ENCODE data around the gene PRICKLE1. TPM values are rescaled to one million over a fixed set of nuclear protein-coding genes. Genes with fewer than 3 reads are reported as not detected.
A peak's percentile ranks its signal among the peaks of the same experiment; 100 is the strongest.

The PRICKLE1 gene
- total RNA-seq, 1 donor from 2014 or later, result 53.5 TPM

DNA sequence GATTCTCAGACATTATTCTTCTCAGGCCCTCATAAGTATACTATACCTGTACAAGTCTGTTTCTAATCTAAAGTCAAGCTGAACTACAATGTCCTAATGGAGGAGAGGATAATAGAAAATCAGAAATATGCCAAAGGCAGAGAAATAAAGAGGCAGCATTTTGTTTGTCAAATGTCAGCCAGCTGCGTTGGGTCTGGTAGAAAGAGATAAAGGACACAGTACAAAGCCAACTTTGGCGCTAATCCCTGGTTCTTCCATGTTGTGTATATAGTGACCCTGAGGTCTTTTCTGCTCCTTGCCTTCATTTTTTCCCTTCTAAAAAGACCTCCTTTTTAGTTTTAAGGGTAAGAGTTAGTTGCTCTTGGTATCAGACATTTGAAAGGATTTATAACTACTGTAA lies 103.1 kb downstream of the PRICKLE1 start:
- TF ChIP-seq, protein P1, sequence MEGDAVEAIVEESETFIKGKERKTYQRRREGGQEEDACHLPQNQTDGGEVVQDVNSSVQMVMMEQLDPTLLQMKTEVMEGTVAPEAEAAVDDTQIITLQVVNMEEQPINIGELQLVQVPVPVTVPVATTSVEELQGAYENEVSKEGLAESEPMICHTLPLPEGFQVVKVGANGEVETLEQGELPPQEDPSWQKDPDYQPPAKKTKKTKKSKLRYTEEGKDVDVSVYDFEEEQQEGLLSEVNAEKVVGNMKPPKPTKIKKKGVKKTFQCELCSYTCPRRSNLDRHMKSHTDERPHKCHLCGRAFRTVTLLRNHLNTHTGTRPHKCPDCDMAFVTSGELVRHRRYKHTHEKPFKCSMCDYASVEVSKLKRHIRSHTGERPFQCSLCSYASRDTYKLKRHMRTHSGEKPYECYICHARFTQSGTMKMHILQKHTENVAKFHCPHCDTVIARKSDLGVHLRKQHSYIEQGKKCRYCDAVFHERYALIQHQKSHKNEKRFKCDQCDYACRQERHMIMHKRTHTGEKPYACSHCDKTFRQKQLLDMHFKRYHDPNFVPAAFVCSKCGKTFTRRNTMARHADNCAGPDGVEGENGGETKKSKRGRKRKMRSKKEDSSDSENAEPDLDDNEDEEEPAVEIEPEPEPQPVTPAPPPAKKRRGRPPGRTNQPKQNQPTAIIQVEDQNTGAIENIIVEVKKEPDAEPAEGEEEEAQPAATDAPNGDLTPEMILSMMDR (IDR thresholded peaks at IDR 0.05; ENCODE audit: unreplicated experiment), result no peak
- no peaks in the 10 kb centered on the region for H3K9me3 Mint-ChIP-seq (ENCODE audit: low read depth)
- no peaks in the 10 kb centered on the region for H3K27me3 Mint-ChIP-seq
- no peak overlapping the region for H3K4me3 Mint-ChIP-seq (ENCODE audit: low read depth)
- peaks cover 41% of the 10 kb centered on the region for H3K4me1 Mint-ChIP-seq (ENCODE audit: low read depth)
- no peak for DNase-seq (ENCODE audit: low spot score, unreplicated experiment)
- H3K36me3 Mint-ChIP-seq (ENCODE audit: insufficient read depth), result peaks cover 2% of the 10 kb centered on the region
- no peak overlapping the region for H3K27ac Mint-ChIP-seq

DNA sequence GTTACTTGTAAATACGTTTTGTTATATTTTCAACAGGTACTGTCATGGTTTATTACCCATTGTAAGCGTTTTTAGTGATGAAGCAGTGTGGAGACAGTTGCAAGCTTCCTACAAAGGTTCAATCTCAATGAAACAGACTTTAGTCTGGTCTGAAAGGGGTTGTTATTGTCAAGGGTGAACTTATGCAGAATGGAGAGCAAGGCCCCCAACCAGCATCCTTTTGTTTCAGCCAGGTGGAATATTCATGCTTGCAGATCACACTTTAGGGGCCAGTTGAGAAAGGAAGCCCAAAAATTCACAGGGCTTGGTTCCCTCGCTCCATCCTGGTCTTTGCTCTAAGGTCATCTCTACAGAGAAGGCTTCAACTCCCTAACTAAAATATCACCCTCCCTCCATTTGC lies 103.7 kb downstream of the PRICKLE1 start:
- no peak for DNase-seq (ENCODE audit: low spot score, unreplicated experiment)
- Mint-ChIP-seq H3K27me3 (no peaks in the 10 kb centered on the region), H3K4me1 (ENCODE audit: low read depth) (peaks cover 47% of the 10 kb centered on the region), H3K27ac (peak overlapping the region; percentile 8), H3K4me3 (ENCODE audit: low read depth) (no peak overlapping the region), H3K9me3 (ENCODE audit: low read depth) (no peaks in the 10 kb centered on the region), H3K36me3 (ENCODE audit: insufficient read depth) (peaks cover 2% of the 10 kb centered on the region)
- TF ChIP-seq, protein P1 (IDR thresholded peaks at IDR 0.05; ENCODE audit: unreplicated experiment), result no peak

DNA sequence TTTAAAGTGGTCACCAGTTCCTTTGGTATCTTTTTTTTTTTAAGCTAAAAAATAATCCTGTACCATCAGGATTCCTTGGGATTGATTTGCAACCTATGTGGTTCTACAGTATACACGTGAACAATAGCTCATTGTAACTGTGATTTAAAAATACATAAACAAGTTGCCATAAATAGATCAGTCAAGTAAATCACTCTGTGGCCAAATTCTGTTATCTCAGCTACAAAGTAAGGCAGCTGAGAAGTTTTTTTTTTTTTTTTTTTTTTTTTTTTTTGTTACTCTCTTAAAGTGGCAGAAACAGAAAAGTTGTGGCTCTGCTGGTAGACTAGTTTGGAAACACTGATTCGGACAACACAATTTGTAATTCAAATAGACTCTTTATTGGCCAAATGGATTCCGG lies 104.5 kb downstream of the PRICKLE1 start:
- Mint-ChIP-seq H3K27me3 (no peaks in the 10 kb centered on the region), H3K36me3 (ENCODE audit: insufficient read depth) (no peaks in the 10 kb centered on the region), H3K4me1 (ENCODE audit: low read depth) (peaks cover 49% of the 10 kb centered on the region), H3K9me3 (ENCODE audit: low read depth) (no peaks in the 10 kb centered on the region), H3K4me3 (ENCODE audit: low read depth) (peak overlapping the region; percentile 74), H3K27ac (peak overlapping the region; percentile 79)
- TF ChIP-seq, protein P1 (IDR thresholded peaks at IDR 0.05; ENCODE audit: unreplicated experiment), result no peak
- DNase-seq (ENCODE audit: low spot score, unreplicated experiment), result no peak

DNA sequence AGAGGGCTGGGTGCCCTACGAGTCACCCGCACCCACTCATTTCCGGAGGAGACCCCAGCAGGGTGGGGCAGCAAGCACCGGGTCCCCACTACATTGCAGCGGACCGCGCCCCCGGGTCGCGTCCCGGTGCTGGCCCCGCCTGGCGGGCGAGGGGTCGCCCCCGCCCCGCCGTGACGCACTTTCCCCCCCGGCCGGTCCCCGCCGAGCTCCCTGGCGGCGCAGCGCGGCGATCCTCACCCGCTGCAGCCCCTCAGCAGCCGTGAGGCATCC lies 106.1 kb downstream of the PRICKLE1 start:
- DNase-seq (ENCODE audit: low spot score, unreplicated experiment), result peak; percentile 46
- Mint-ChIP-seq H3K4me3 (ENCODE audit: low read depth) (peak overlapping the region; percentile 74), H3K27me3 (no peaks in the 10 kb centered on the region), H3K4me1 (ENCODE audit: low read depth) (peaks cover 51% of the 10 kb centered on the region), H3K27ac (peak overlapping the region; percentile 98), H3K36me3 (ENCODE audit: insufficient read depth) (peaks cover under 1% of the 10 kb centered on the region), H3K9me3 (ENCODE audit: low read depth) (no peaks in the 10 kb centered on the region)
- TF ChIP-seq, protein P1 (IDR thresholded peaks at IDR 0.05; ENCODE audit: unreplicated experiment), result no peak

DNA sequence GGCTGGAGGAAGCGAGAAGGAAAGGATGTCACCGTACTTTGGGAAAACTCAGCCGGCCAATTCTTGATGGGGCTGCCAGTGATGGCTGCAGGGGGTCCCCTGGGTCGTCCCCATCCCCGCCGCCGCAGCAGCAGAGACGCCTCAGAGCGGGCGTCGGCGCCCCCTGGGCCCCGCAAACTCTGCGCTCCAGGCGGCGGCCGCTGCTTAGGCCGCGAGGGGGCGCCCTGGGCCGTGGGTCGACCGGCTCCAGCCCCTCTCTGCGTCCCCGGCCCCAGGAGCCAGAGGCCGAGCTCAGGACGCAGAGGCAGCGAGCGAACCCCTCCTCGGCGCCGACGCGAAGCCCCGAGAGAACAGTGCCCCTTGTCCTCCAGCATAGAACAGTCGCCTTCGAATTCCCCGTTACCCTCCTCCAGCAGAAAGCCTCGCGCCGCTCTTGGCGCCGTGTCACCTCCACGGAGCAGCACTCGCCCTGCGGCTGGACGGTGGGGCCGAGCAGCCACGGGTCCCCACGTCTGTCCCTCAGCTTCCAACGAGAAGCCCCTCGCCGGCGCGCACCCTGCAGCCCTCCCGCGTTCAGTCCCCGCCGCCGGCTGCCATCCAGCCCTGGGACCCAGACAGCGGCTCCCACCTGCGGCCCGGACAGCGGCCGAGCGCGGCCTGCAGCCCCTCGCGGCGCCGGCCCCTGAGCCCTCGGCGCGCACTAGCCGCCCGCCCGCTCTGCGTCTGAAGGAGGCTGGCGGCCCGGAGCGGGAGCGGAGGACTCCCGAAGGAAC lies 106.6 kb downstream of the PRICKLE1 start:
- H3K36me3 Mint-ChIP-seq (ENCODE audit: insufficient read depth), result peaks cover 2% of the 10 kb centered on the region
- peak overlapping the region; percentile 89 for H3K4me3 Mint-ChIP-seq (ENCODE audit: low read depth)
- DNase-seq (ENCODE audit: low spot score, unreplicated experiment), result peak; percentile 86
- H3K9me3 Mint-ChIP-seq (ENCODE audit: low read depth), result no peaks in the 10 kb centered on the region
- peaks cover 54% of the 10 kb centered on the region for H3K4me1 Mint-ChIP-seq (ENCODE audit: low read depth)
- H3K27me3 Mint-ChIP-seq, result no peaks in the 10 kb centered on the region
- TF ChIP-seq, protein P1 (IDR thresholded peaks at IDR 0.05; ENCODE audit: unreplicated experiment), result no peak
- H3K27ac Mint-ChIP-seq, result peak overlapping the region; percentile 99

Data from progenitor cell of endocrine pancreas (in vitro differentiated cells).